ENCODE measurements around the gene ARMC6.

Gene ARMC6

GRCh38 chr19:19064811-19065745 lies 31.7 kb downstream of the ARMC6 start:
- Mint-ChIP-seq H3K4me3 (peak overlapping the region; percentile 90 to 92), H3K27ac (peak overlapping the region; percentile 89), H3K4me1 (peaks cover 20 to 55% of the 10 kb centered on the region in 2 donors), H3K27me3 (no peaks in the 10 kb centered on the region), H3K9me3 (no peaks in the 10 kb centered on the region), H3K36me3 (peaks cover 1 to 11% of the 10 kb centered on the region in 2 donors)
- ATAC-seq (replicated peaks), result no peak
- peak; percentile 38 for DNase-seq

GRCh38 chr19:19067276-19068072 lies 34.1 kb downstream of the ARMC6 start:
- no peaks in the 10 kb centered on the region for H3K27me3 Mint-ChIP-seq
- H3K36me3 Mint-ChIP-seq, result peaks cover 0 to 5% of the 10 kb centered on the region in 2 donors
- H3K4me1 Mint-ChIP-seq, result peaks cover 21 to 58% of the 10 kb centered on the region in 2 donors
- peak overlapping the region; percentile 2 to 25 for H3K4me3 Mint-ChIP-seq
- peak overlapping the region; percentile 83 for H3K27ac Mint-ChIP-seq
- no peaks in the 10 kb centered on the region for H3K9me3 Mint-ChIP-seq
- no peak for ATAC-seq (replicated peaks)
- DNase-seq, result no peak

GRCh38 chr19:19068659-19069654 lies 35.6 kb downstream of the ARMC6 start:
- Mint-ChIP-seq H3K27me3 (no peaks in the 10 kb centered on the region), H3K4me3 (no peak overlapping the region), H3K36me3 (peaks cover 2 to 11% of the 10 kb centered on the region in 2 donors), H3K27ac (peak overlapping the region; percentile 80), H3K4me1 (peaks cover 29 to 59% of the 10 kb centered on the region in 2 donors), H3K9me3 (no peaks in the 10 kb centered on the region)
- no peak for DNase-seq
- ATAC-seq (replicated peaks), result no peak

GRCh38 chr19:19071897-19072296 lies 38.5 kb downstream of the ARMC6 start:
- DNase-seq, result no peak
- Mint-ChIP-seq H3K27ac (no peak overlapping the region), H3K27me3 (no peaks in the 10 kb centered on the region), H3K4me3 (no peak overlapping the region), H3K9me3 (no peaks in the 10 kb centered on the region), H3K4me1 (peaks cover 26 to 41% of the 10 kb centered on the region in 2 donors), H3K36me3 (peaks cover 6 to 17% of the 10 kb centered on the region in 2 donors)
- no peak for ATAC-seq (replicated peaks)

- DNase-seq (no peak), ATAC-seq (replicated peaks) (no peak)
- H3K4me1 Mint-ChIP-seq, result peaks cover 29 to 45% of the 10 kb centered on the region in 2 donors
- H3K36me3 Mint-ChIP-seq, result peaks cover 12 to 31% of the 10 kb centered on the region in 2 donors
- no peaks in the 10 kb centered on the region for H3K27me3 Mint-ChIP-seq
- no peaks in the 10 kb centered on the region for H3K9me3 Mint-ChIP-seq
- no peak overlapping the region for H3K4me3 Mint-ChIP-seq
- no peak overlapping the region for H3K27ac Mint-ChIP-seq
These were observed 40.9 kb downstream of the ARMC6 start for GRCh38 chr19:19074196-19074882.

- DNase-seq (no peak), ATAC-seq (replicated peaks) (no peak)
- Mint-ChIP-seq H3K27me3 (no peaks in the 10 kb centered on the region), H3K36me3 (peaks cover 12 to 34% of the 10 kb centered on the region in 2 donors), H3K4me1 (peaks cover 31 to 48% of the 10 kb centered on the region in 2 donors), H3K4me3 (no peak overlapping the region), H3K27ac (peak overlapping the region; percentile 15), H3K9me3 (no peaks in the 10 kb centered on the region)
These were observed 41.7 kb downstream of the ARMC6 start for GRCh38 chr19:19075126-19075525.

- Mint-ChIP-seq H3K27me3 (no peaks in the 10 kb centered on the region), H3K4me3 (no peak overlapping the region), H3K27ac (peak overlapping the region; percentile 9), H3K36me3 (peaks cover 13 to 29% of the 10 kb centered on the region in 2 donors), H3K9me3 (no peaks in the 10 kb centered on the region), H3K4me1 (peaks cover 29 to 45% of the 10 kb centered on the region in 2 donors)
- no peak for ATAC-seq (replicated peaks)
- no peak for DNase-seq
These were observed 43.1 kb downstream of the ARMC6 start for GRCh38 chr19:19076476-19076875.

- ATAC-seq (replicated peaks) (no peak), DNase-seq (no peak)
- H3K27me3 Mint-ChIP-seq, result no peaks in the 10 kb centered on the region
- peaks cover 31 to 51% of the 10 kb centered on the region in 2 donors for H3K4me1 Mint-ChIP-seq
- H3K27ac Mint-ChIP-seq, result peak overlapping the region; percentile 53
- no peak overlapping the region for H3K4me3 Mint-ChIP-seq
- peaks cover 14 to 30% of the 10 kb centered on the region in 2 donors for H3K36me3 Mint-ChIP-seq
- H3K9me3 Mint-ChIP-seq, result no peaks in the 10 kb centered on the region
These were observed 43.7 kb downstream of the ARMC6 start for GRCh38 chr19:19077103-19077502.

- DNase-seq (no peak), ATAC-seq (replicated peaks) (no peak)
- Mint-ChIP-seq H3K4me1 (peaks cover 23 to 49% of the 10 kb centered on the region in 2 donors), H3K27ac (no peak overlapping the region), H3K27me3 (no peaks in the 10 kb centered on the region), H3K36me3 (peaks cover 14 to 32% of the 10 kb centered on the region in 2 donors), H3K4me3 (no peak overlapping the region), H3K9me3 (no peaks in the 10 kb centered on the region)
These were observed 45.4 kb downstream of the ARMC6 start for GRCh38 chr19:19078801-19079200.

GRCh38 chr19:19079571-19079970 lies 46.2 kb downstream of the ARMC6 start:
- Mint-ChIP-seq H3K27me3 (no peaks in the 10 kb centered on the region), H3K36me3 (peaks cover 14 to 32% of the 10 kb centered on the region in 2 donors), H3K27ac (no peak overlapping the region), H3K9me3 (no peaks in the 10 kb centered on the region), H3K4me1 (peaks cover 23 to 54% of the 10 kb centered on the region in 2 donors), H3K4me3 (no peak overlapping the region)
- ATAC-seq (replicated peaks), result peak; percentile 31
- no peak for DNase-seq

GRCh38 chr19:19081642-19082151 lies 48.3 kb downstream of the ARMC6 start:
- Mint-ChIP-seq H3K27ac (no peak overlapping the region), H3K4me1 (peaks cover 22 to 49% of the 10 kb centered on the region in 2 donors), H3K36me3 (peaks cover 11 to 27% of the 10 kb centered on the region in 2 donors), H3K9me3 (no peaks in the 10 kb centered on the region), H3K27me3 (no peaks in the 10 kb centered on the region), H3K4me3 (no peak overlapping the region)
- DNase-seq (no peak), ATAC-seq (replicated peaks) (no peak)

- ATAC-seq (replicated peaks), result no peak
- H3K27me3 Mint-ChIP-seq, result no peaks in the 10 kb centered on the region
- H3K27ac Mint-ChIP-seq, result peak overlapping the region; percentile 47
- peaks cover 14 to 41% of the 10 kb centered on the region in 2 donors for H3K4me1 Mint-ChIP-seq
- H3K36me3 Mint-ChIP-seq, result peaks cover 4 to 17% of the 10 kb centered on the region in 2 donors
- no peaks in the 10 kb centered on the region for H3K9me3 Mint-ChIP-seq
- no peak for DNase-seq
- H3K4me3 Mint-ChIP-seq, result no peak overlapping the region
These were observed 50.2 kb downstream of the ARMC6 start for GRCh38 chr19:19083413-19084178.

All from stimulated activated naive B cell treated with anti-CD40 and anti-IgM and Interleukin-4, amounts not matched to agents 10 μg/mL and 1 μg/mL and 100 μg/mL, for 72 hours (primary cell).